ENCODE measurements around the gene FNDC11. TPM values are rescaled to one million over a fixed set of nuclear protein-coding genes. Genes with fewer than 3 reads are reported as not detected.

The FNDC11 gene
- total RNA-seq, 2 experiments from 2014 or later = 0.55 to 0.61 TPM

DNA sequence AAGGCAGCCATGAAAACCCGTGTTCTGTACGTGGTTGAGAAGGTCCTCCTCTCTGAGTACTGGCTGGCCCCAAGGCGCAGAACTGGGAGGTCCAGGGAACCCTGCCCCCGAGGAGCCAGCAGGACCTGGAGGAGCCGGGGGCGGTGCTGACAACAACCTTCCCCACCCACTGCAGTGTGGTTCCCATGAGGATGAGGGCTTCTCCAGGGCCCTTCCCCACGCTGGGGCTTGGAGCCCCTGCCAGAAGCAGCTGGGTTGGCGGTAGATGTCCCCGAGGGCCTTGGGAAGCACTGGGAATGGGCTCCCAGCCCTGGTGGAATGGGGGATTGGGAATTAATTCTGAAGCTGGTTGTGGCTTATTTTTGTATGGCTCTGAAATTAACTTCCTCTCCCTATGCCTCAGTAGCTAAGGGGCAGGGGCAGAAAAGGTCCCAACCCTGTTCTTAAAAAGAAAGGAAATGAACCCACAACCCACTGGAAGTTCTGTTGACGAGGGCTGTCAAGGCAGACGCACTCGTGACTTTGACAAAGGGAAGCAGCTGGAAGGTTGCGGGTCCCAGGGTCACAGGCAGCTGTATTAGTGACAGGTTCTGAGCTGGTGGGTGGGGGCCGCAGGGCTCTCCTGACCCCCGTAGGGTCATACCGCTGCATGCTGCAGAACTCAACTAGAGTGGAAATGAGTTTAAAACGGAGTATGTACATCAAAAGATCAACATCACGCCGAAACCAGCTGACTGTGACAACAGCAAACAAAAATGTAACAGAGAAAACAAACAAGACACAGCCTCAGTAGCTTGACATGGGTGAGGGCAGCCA lies 34.0 kb downstream of the FNDC11 start:
- ChIA-PET POLR2A (no interaction called here), CTCF (no interaction called here)
- H3K36me3 Mint-ChIP-seq = peaks cover 14% of the 10 kb centered on the region
- H3K4me3 Mint-ChIP-seq = no peak overlapping the region
- DNase-seq = no peak
- no peaks in the 10 kb centered on the region for H3K9me3 Mint-ChIP-seq
- no peaks in the 10 kb centered on the region for H3K27me3 Mint-ChIP-seq
- no peaks in the 10 kb centered on the region for H3K4me1 Mint-ChIP-seq (ENCODE audit: low read depth)
- H3K27ac Mint-ChIP-seq = no peak overlapping the region
- intact Hi-C loops (cut with micrococcal nuclease) = no loop called here

DNA sequence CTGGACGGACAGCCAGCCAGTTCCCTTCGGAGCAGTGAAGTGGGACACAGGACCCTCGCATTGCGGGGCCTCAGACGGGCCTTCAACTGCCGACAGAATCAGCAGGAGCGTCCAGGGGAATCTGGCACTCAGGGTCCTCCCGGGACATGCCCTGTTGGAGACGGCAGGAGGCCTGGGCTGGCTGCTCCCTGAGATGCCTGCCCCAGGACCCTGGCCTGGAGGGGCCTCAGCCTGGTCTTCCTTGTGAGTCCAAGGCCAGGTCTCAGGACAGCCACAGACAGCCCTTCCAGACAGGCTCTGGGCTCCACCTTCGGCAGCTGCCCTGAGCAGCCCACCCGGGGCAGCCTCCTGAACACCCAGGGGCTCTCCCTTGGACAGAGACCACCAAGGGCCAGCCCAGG lies 34.7 kb downstream of the FNDC11 start:
- Mint-ChIP-seq H3K27ac (no peak overlapping the region), H3K9me3 (no peaks in the 10 kb centered on the region), H3K27me3 (no peaks in the 10 kb centered on the region), H3K4me3 (no peak overlapping the region), H3K36me3 (peaks cover 19% of the 10 kb centered on the region), H3K4me1 (ENCODE audit: low read depth) (no peaks in the 10 kb centered on the region)
- DNase-seq = no peak
- intact Hi-C loops (cut with micrococcal nuclease) = no loop called here
- ChIA-PET POLR2A (no interaction called here), CTCF (no interaction called here)

DNA sequence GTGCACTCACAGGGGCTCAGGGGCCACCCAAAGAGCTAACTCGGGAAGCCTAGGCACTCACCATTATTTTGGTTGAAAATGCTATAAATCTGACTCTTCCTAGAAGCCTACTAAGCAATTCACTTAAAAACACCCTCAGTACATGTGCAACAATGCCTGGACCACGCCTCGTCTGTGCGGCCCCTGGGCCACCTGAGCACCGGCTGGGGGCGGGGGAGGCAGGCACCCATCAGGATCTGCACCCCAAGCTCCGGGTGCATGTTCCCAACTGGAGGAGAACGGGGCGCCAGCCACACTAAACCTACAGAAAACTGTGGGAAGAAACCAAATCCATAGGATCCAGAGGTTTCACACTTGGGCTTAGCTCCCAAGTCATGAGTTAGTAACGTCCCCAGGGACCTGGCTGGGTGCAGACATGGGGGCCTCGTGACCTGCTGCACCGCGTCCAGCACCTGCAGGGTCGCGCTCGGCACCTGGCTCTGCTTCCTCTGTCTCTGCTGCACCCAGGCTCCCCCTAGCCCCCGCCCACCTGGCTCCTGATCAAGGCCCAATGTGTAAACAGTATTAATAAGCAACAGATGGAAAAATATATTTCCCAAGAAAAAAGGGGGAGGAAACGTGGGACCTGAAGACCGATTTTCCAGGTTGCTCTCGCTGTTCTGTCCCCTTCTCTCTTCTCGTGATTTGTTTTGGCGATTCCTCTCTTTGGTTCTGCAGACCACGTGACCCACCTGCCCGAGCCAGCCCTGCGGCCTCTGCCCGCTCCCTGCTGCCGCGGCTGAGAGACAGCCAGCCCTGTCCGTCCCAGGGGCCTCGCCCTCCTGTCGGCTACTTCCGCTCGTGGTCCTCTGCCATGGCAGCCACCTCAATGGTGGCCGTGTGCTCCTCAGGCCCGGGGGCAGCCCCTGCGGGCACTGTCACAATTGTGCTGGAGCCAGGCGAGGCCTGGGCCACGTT lies 35.6 kb downstream of the FNDC11 start:
- Mint-ChIP-seq H3K4me1 (ENCODE audit: low read depth) (no peaks in the 10 kb centered on the region), H3K27me3 (no peaks in the 10 kb centered on the region), H3K27ac (no peak overlapping the region), H3K9me3 (no peaks in the 10 kb centered on the region), H3K4me3 (no peak overlapping the region), H3K36me3 (peaks cover 19% of the 10 kb centered on the region)
- intact Hi-C loops (cut with micrococcal nuclease) = no loop called here
- POLR2A ChIA-PET = no interaction called here
- no peak for DNase-seq
- CTCF ChIA-PET = no interaction called here

DNA sequence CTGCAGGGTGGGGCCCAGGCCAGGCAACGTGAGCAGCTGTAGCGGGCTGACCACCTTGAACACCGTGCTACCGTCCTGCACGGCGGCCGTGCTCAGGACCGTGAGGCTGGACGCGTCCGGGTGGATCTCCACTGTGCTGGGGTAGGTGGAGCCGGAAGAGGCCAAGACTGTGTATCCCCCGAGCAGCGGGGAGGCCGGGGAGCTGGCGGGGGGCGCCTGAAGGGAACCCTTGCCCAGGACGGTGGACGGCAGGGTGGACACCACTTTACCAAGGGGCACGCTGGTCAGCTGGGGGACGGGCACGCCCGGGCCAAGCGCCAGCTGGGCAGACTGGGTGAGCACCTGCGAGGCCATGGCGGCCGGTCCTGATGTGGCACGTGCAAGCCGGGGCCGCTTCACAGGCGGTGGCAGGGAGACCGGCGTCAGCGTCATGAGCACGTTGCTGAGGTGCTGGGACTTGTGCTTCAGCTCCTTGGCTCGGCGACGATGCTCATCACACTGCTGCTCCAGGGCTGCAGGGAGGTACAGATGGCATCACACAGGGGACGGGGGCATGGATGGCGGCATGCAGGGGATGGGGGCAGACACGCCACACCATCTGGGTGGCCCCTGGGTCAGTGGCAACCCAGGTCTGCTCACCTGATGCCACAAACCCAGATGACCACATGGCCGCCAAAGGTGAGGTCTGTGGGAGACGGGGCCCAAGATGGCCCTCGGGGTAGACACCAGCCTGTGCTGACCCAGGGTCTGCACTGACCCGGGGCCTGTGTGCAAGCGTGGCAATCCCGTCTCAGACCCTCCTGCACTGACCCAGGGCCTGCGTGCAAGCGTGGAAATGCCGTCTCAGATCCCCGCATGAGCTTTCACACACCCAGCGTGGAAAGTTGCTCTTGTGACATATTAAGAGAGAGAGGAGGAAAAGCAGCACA lies 36.5 kb downstream of the FNDC11 start:
- Mint-ChIP-seq H3K36me3 (peaks cover 22% of the 10 kb centered on the region), H3K4me3 (no peak overlapping the region), H3K27ac (no peak overlapping the region), H3K27me3 (no peaks in the 10 kb centered on the region), H3K9me3 (no peaks in the 10 kb centered on the region), H3K4me1 (ENCODE audit: low read depth) (no peaks in the 10 kb centered on the region)
- POLR2A ChIA-PET = no interaction called here
- intact Hi-C loops (cut with micrococcal nuclease) = no loop called here
- CTCF ChIA-PET = interaction anchor here (0.6 kb wide), 1 partner anchor 21 kb away, joined by 4 read pairs; no protein-coding TSS in a partner anchor
- DNase-seq = no peak

DNA sequence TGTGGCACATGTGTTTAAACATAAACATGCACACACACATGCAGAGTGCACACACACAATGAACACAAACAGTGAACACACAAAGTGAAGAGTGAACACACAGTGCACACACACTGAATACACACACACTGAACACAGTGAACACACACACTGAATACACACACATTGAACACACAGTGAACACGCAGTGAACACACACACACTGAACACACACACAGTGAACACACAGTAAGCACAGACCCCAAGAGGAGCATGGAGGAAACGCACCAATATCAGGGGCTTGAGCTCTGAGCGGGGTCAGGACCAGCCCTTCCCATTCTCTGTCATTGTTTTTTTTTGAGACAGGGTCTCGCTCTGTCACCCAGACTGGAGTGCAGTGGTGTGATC lies 37.2 kb downstream of the FNDC11 start:
- ChIA-PET POLR2A (no interaction called here), CTCF (interaction anchor here (0.6 kb wide), 1 partner anchor 22 kb away, joined by 4 read pairs; no protein-coding TSS in a partner anchor)
- intact Hi-C loops (cut with micrococcal nuclease) = no loop called here
- H3K27me3 Mint-ChIP-seq = no peaks in the 10 kb centered on the region
- H3K27ac Mint-ChIP-seq = no peak overlapping the region
- no peak for DNase-seq
- peaks cover 24% of the 10 kb centered on the region for H3K36me3 Mint-ChIP-seq
- no peak overlapping the region for H3K4me3 Mint-ChIP-seq
- no peaks in the 10 kb centered on the region for H3K9me3 Mint-ChIP-seq
- H3K4me1 Mint-ChIP-seq (ENCODE audit: low read depth) = no peaks in the 10 kb centered on the region

DNA sequence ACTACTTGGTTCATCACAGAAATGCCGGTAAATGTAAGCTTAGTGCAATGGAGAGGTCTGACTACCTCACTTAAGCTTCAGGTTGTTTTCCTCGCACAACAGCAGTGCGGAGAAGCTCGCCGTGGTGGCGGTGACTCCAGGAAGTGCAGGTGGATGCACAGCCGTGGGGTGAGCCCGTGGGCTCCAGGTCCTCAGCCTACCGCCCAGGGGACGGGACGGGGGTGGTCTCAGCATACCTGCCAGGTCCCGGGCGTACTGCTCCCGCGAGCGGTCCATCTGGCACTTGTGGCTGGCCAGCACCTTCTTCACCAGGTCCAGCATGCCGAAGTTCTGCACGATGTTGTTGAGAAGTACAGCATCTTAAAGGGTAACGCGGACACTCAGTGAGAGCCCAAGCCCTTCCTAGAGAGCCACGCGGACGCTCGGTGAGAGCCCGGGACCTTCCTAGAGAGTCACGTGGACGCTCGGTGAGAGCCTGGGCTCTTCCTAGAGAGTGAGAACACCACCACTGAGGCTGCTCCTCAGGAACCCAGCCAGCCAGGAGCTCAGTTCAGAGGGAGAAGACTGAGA lies 37.9 kb downstream of the FNDC11 start:
- no peaks in the 10 kb centered on the region for H3K27me3 Mint-ChIP-seq
- intact Hi-C loops (cut with micrococcal nuclease) = no loop called here
- CTCF ChIA-PET = no interaction called here
- peaks cover 24% of the 10 kb centered on the region for H3K36me3 Mint-ChIP-seq
- no peak for DNase-seq
- no peak overlapping the region for H3K27ac Mint-ChIP-seq
- POLR2A ChIA-PET = no interaction called here
- no peaks in the 10 kb centered on the region for H3K9me3 Mint-ChIP-seq
- H3K4me3 Mint-ChIP-seq = no peak overlapping the region
- H3K4me1 Mint-ChIP-seq (ENCODE audit: low read depth) = no peaks in the 10 kb centered on the region

DNA sequence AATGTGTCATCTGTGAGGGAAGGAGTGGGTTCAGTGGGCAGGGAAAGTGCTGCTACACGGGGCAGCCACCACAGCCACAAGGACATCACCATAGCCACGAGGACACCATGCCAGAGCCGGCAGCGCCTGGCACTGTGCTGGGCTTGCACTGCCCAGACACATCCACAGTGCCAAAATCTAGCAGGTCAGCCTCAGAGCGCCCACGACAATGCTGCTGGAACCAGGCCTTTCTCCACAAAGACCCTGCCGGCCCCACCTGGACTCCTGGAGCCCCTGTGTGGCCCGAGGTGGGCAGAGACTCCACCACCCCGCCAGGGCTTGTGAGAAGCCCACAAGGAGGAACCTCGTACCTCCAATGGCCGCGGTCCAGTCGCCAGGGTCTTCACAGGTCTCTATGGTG lies 38.7 kb downstream of the FNDC11 start:
- POLR2A ChIA-PET = no interaction called here
- Mint-ChIP-seq H3K27me3 (no peaks in the 10 kb centered on the region), H3K36me3 (peaks cover 24% of the 10 kb centered on the region), H3K9me3 (no peaks in the 10 kb centered on the region), H3K27ac (no peak overlapping the region), H3K4me1 (ENCODE audit: low read depth) (no peaks in the 10 kb centered on the region), H3K4me3 (no peak overlapping the region)
- no peak for DNase-seq
- intact Hi-C loops (cut with micrococcal nuclease) = no loop called here
- CTCF ChIA-PET = no interaction called here

DNA sequence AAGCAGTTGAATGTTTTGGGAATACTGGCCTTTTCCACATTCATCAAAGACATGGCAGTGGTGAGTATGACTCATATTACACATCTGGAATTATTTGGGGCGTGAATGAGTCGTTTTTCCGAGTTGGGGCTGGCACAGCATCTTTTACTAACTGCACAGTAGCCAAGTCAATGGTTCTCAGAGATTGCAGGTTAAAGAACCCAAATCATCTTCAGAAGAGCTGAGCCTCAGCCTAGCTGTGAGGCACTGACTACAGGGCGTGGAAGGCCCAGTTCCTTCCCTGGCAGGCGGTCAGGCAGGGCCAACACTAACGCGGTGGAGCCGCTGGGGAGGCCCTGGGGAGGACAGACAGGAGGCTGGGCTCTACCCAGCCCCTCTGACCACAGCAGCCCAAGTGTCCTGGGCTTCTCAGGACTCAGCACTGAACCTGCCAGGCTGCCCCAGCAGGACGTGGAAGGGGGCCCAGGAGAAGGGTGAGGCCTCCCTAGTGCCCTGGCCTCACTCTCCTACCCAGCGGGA lies 40.1 kb downstream of the FNDC11 start:
- Mint-ChIP-seq H3K9me3 (no peaks in the 10 kb centered on the region), H3K36me3 (peaks cover 28% of the 10 kb centered on the region), H3K27me3 (no peaks in the 10 kb centered on the region), H3K4me3 (no peak overlapping the region), H3K4me1 (ENCODE audit: low read depth) (no peaks in the 10 kb centered on the region), H3K27ac (no peak overlapping the region)
- ChIA-PET POLR2A (no interaction called here), CTCF (no interaction called here)
- intact Hi-C loops (cut with micrococcal nuclease) = no loop called here
- DNase-seq = no peak

DNA sequence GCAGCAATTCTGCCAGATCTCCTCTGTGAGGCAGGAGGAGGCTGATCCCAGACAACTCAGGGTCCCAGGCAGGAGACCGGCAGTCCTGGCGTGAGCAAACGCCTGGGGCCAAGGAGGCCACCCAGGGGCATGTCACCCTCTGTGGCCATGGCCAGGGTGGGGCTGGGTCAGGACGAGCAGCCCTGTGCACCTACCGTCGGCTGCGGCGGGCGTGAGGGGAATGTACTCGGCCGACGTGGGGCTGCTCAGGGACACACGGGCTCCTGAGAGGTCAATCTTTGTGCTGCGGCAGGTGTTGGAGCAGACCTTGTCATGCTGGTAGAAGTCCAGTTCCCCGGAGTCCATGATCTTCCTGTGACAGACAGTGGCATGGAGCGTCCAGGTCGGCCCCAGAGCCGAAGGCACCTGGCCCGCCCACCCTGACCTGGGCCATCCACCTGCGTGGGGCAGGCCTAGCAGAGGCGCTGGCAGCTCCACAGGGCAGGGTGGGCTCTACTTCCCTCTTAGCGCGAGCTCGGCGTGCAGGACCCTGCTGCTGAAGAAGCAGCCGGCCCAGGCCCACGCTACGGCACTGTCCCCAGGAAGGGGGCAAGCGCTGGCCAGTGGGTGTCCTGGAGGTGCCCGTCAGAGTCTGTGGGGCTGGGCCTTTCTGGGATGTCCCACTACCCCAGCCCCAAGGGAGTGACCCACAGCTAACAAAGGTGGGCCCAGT lies 41.6 kb downstream of the FNDC11 start:
- intact Hi-C loops (cut with micrococcal nuclease) = no loop called here
- H3K27ac Mint-ChIP-seq = no peak overlapping the region
- no peaks in the 10 kb centered on the region for H3K9me3 Mint-ChIP-seq
- no peak overlapping the region for H3K4me3 Mint-ChIP-seq
- ChIA-PET CTCF (no interaction called here), POLR2A (no interaction called here)
- H3K27me3 Mint-ChIP-seq = no peaks in the 10 kb centered on the region
- peaks cover 23% of the 10 kb centered on the region for H3K36me3 Mint-ChIP-seq
- no peaks in the 10 kb centered on the region for H3K4me1 Mint-ChIP-seq (ENCODE audit: low read depth)
- DNase-seq = no peak

DNA sequence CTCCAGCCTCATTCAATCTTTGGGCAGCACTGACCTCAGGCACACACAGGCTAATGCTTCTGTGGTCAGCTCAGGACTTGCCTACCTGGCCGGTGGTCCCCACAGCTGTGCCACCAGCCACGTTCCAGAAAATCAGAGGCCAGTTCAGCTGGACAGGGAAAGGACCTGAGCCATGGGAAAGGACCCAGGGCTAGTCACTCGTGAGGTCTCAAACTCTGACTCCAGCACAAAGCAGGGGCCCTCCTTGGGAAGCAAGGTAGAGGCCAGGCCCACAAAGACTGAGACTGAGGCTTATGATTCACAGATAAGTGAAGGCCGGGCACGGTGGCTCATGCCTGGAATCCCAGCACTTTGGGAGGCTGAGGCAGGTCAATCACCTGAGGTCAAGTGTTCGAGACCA lies 42.5 kb downstream of the FNDC11 start:
- Mint-ChIP-seq H3K9me3 (no peaks in the 10 kb centered on the region), H3K36me3 (peaks cover 22% of the 10 kb centered on the region), H3K27ac (no peak overlapping the region), H3K4me3 (no peak overlapping the region), H3K4me1 (ENCODE audit: low read depth) (no peaks in the 10 kb centered on the region), H3K27me3 (no peaks in the 10 kb centered on the region)
- intact Hi-C loops (cut with micrococcal nuclease) = no loop called here
- no peak for DNase-seq
- ChIA-PET POLR2A (no interaction called here), CTCF (no interaction called here)

DNA sequence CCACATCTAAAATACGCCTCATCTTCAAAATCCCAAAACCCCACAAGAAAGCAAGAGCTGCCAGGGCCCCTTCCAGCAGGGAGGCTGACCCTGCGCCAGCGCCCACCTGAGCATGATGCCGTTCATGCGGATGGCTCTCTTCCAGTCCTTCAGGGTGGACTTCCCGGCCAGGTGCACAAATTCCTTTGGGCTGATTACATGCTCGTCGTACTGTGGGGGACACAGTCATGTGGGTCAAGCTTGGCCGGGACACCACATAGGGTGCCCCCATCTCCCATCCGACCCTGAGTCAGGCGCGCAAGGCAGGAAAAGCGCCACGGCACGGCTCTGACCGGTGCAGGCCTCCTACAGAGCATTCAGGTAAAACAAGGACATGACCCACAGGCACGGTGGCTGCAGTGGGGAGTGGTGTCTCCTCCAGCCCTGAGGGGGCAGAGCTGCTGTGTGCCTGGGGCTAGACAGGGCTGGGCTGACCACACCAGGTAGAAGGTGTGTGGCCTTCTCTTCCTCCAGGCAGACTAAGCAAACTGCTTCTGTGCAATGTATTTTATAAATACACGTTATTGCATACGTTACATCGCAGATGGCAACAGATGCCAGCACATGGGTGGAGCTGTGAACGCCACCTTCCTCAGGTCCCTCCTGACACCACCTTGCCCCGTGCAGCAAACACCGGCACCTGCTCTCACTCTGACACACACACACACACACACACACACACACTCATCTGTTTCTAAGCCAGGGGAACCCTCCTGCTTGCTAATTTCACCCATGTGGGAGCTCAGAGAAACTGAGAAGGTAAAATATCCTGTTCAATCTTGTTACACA lies 43.9 kb downstream of the FNDC11 start:
- ChIA-PET CTCF (no interaction called here), POLR2A (no interaction called here)
- H3K27me3 Mint-ChIP-seq = no peaks in the 10 kb centered on the region
- no peaks in the 10 kb centered on the region for H3K9me3 Mint-ChIP-seq
- no peak overlapping the region for H3K4me3 Mint-ChIP-seq
- no peak overlapping the region for H3K27ac Mint-ChIP-seq
- intact Hi-C loops (cut with micrococcal nuclease) = no loop called here
- H3K4me1 Mint-ChIP-seq (ENCODE audit: low read depth) = no peaks in the 10 kb centered on the region
- DNase-seq = no peak
- H3K36me3 Mint-ChIP-seq = peaks cover 29% of the 10 kb centered on the region

Measured in activated CD4-positive, alpha-beta memory T cell treated with anti-CD3 and anti-CD28 coated beads for 36 hours (primary cell).